H1 (cell line): ENCODE results near the gene ZNF521. TPM values are rescaled to one million over a fixed set of nuclear protein-coding genes. Genes with fewer than 3 reads are reported as not detected.

ENCODE experiments used
- CTCF ChIA-PET: fragments of 300-600 bp; sonication (Branson Sonifier 250); formaldehyde crosslinking; loops from one replicate; lab custom pipeline; 2021; ENCODE audit not compliant: partially characterized antibody; lab: Charles Lee
- POLR2A ChIA-PET: fragments of 300-600 bp; sonication (Branson Sonifier 250); formaldehyde crosslinking; loops from one replicate; lab custom pipeline; 2021; ENCODE audit warnings: inconsistent platforms; ENCODE audit not compliant: partially characterized antibody; lab: Charles Lee
- DNase-seq, 2 experiments: peaks; one replicate each; pipeline versions ENCODE4 v3.0.0 to v3.0.0-alpha.2; 2010 to 2022; ENCODE audit warnings: low spot score in 2 of 2, low read depth in 1 of 2, mixed read lengths in 1 of 2
- FAIRE-seq: peaks from 2 replicates; lab custom pipeline; 2011; peaks lifted over from hg19 to GRCh38; lab: Jason Lieb, UNC
- H2AFZ ChIP-seq: 2 replicates; pipeline ENCODE4 v1.8.1; 2012; ENCODE audit warnings: low read length, inconsistent platforms
- H2AK5ac ChIP-seq: 2 replicates; pipeline ENCODE4 v1.6.1; 2013; ENCODE audit warnings: low read depth, low read length
- H2BK120ac ChIP-seq: replicated peaks from 2 replicates; pipeline ENCODE3; 2013; ENCODE audit warnings: low read depth, low read length, inconsistent platforms
- H2BK12ac ChIP-seq: 2 replicates; pipeline ENCODE4 v1.6.1; 2013; ENCODE audit warnings: low read depth, low read length
- H2BK15ac ChIP-seq: 2 replicates; pipeline ENCODE4 v1.6.1; 2013; ENCODE audit warnings: low read length
- H2BK20ac ChIP-seq: 2 replicates; pipeline ENCODE4 v1.6.1; 2013; ENCODE audit warnings: low read length
- H2BK5ac ChIP-seq: 2 replicates; pipeline ENCODE4 v1.6.1; 2013; ENCODE audit warnings: low read depth, low read length
- H3K14ac ChIP-seq: 2 replicates; pipeline ENCODE4 v1.6.1; 2013; ENCODE audit warnings: inconsistent platforms; ENCODE audit not compliant: insufficient read length
- H3K18ac ChIP-seq: 2 replicates; pipeline ENCODE4 v1.6.1; 2013; ENCODE audit warnings: low read length; ENCODE audit errors: extremely low read depth
- H3K23ac ChIP-seq: 2 replicates; pipeline ENCODE4 v1.6.1; 2013; ENCODE audit warnings: inconsistent platforms; ENCODE audit not compliant: insufficient read length
- H3K23me2 ChIP-seq: 2 replicates; pipeline ENCODE4 v1.6.1; 2013; ENCODE audit warnings: low read depth, low read length
- H3K27ac ChIP-seq: 2 replicates; pipeline ENCODE4 v1.6.1; 2011; ENCODE audit warnings: low read depth, low read length, inconsistent platforms
- H3K27me3 ChIP-seq, 4 experiments: replicated peaks in 1 of 4; 1 replicate in 1 of 4; 2 replicates in 3 of 4; pipeline versions ENCODE4 v1.6.1 to v1.8.1; 2011 to 2013; ENCODE audit warnings: low read length in 3 of 4, mild to moderate bottlenecking in 3 of 4, inconsistent platforms in 2 of 4, mixed read lengths in 2 of 4, moderate library complexity in 1 of 4; ENCODE audit not compliant: control insufficient read depth in 3 of 4, insufficient read depth in 3 of 4; ENCODE audit errors: extremely low read depth in 1 of 4
- H3K36me3 ChIP-seq, 4 experiments: 2 replicates each; pipeline versions ENCODE4 v1.6.1 to v1.8.1; 2011 to 2013; ENCODE audit warnings: mild to moderate bottlenecking in 4 of 4, low read length in 3 of 4, moderate library complexity in 2 of 4, control low read depth in 1 of 4, inconsistent platforms in 1 of 4; ENCODE audit not compliant: insufficient read depth in 4 of 4, control insufficient read depth in 2 of 4
- H3K4ac ChIP-seq: replicated peaks from 2 replicates; pipeline ENCODE3; 2013; ENCODE audit warnings: low read length, low read depth, mixed read lengths, inconsistent platforms; ENCODE audit not compliant: insufficient read length
- H3K4me1 ChIP-seq, 4 experiments: replicated peaks in 1 of 4; 1 replicate in 1 of 4; 2 replicates in 3 of 4; pipeline versions ENCODE4 v1.6.1 to v1.8.1; 2011 to 2013; ENCODE audit warnings: low read length in 3 of 4, inconsistent platforms in 2 of 4, mixed read lengths in 1 of 4; ENCODE audit not compliant: insufficient read depth in 4 of 4, control insufficient read depth in 3 of 4
- H3K4me2 ChIP-seq, 2 experiments: 2 replicates each; pipeline versions ENCODE4 v1.6.1 to v1.8.1; 2011 to 2013; ENCODE audit warnings: low read depth in 2 of 2, low read length in 2 of 2, control low read depth in 1 of 2, inconsistent platforms in 1 of 2, mild to moderate bottlenecking in 1 of 2; ENCODE audit not compliant: insufficient read depth in 1 of 2
- H3K4me3 ChIP-seq, 4 experiments: fragments of 200-600, 300-600 bp in 1 of 4; sonication (generic), shearing (Covaris generic), sonication (Bioruptor Twin) in 1 of 4; 2 replicates each; pipeline versions ENCODE4 v1.5.1 to v1.8.1; 2011 to 2016; ENCODE audit warnings: low read length in 4 of 4, low read depth in 3 of 4, control low read depth in 2 of 4, inconsistent platforms in 2 of 4, mild to moderate bottlenecking in 2 of 4, mixed read lengths in 1 of 4, moderate library complexity in 1 of 4; ENCODE audit not compliant: insufficient read depth in 2 of 4; ENCODE audit errors: extremely low read depth in 1 of 4
- H3K56ac ChIP-seq: replicated peaks from 2 replicates; pipeline ENCODE3; 2013; ENCODE audit warnings: low read depth, mild to moderate bottlenecking, mixed read lengths, low read length, inconsistent platforms; ENCODE audit not compliant: insufficient read length
- H3K79me1 ChIP-seq: 2 replicates; pipeline ENCODE4 v1.6.1; 2013; ENCODE audit warnings: low read depth, low read length, control low read depth
- H3K79me2 ChIP-seq, 2 experiments: 2 replicates each; pipeline versions ENCODE4 v1.6.1 to v1.8.1; 2012 to 2013; ENCODE audit warnings: low read length in 2 of 2, mild to moderate bottlenecking in 2 of 2, inconsistent platforms in 1 of 2; ENCODE audit not compliant: insufficient read depth in 2 of 2, control insufficient read depth in 1 of 2
- H3K9ac ChIP-seq, 4 experiments: replicated peaks in 1 of 4; 1 replicate in 1 of 4; 2 replicates in 3 of 4; pipeline versions ENCODE4 v1.6.1 to v1.8.1; 2011 to 2013; ENCODE audit warnings: low read depth in 3 of 4, low read length in 3 of 4, control low read depth in 2 of 4, mild to moderate bottlenecking in 2 of 4, moderate library complexity in 2 of 4, inconsistent platforms in 1 of 4; ENCODE audit errors: extremely low read depth in 1 of 4
- H3K9me3 ChIP-seq, 2 experiments: 2 replicates each; pipeline versions ENCODE4 v1.6.1 to v1.8.1; 2012 to 2013; ENCODE audit warnings: mild to moderate bottlenecking in 2 of 2, moderate library complexity in 2 of 2, control low read depth in 1 of 2, inconsistent platforms in 1 of 2, low read depth in 1 of 2, low read length in 1 of 2, mixed read lengths in 1 of 2; ENCODE audit not compliant: insufficient read depth in 2 of 2
- H4K20me1 ChIP-seq, 2 experiments: replicated peaks in 1 of 2; 2 replicates each; pipeline versions ENCODE3 to v1.8.1; 2011 to 2013; ENCODE audit warnings: inconsistent platforms in 2 of 2, low read length in 2 of 2, mild to moderate bottlenecking in 1 of 2; ENCODE audit not compliant: insufficient read depth in 2 of 2, control insufficient read depth in 1 of 2
- H4K5ac ChIP-seq: 2 replicates; pipeline ENCODE4 v1.6.1; 2013; ENCODE audit warnings: low read length, low read depth, mixed read lengths, inconsistent platforms; ENCODE audit not compliant: insufficient read length
- H4K8ac ChIP-seq: 2 replicates; pipeline ENCODE4 v1.8.0; 2013; ENCODE audit warnings: mild to moderate bottlenecking, moderate library complexity, low read length, inconsistent platforms; ENCODE audit not compliant: insufficient read depth; ENCODE audit errors: extremely low read depth
- H4K91ac ChIP-seq: replicated peaks from 2 replicates; pipeline ENCODE3; 2013; ENCODE audit warnings: low read length, mixed read lengths, inconsistent platforms; ENCODE audit not compliant: insufficient read length
- ASH2L ChIP-seq: fragments of 200-600, 300-600 bp; sonication (generic); IDR thresholded peaks from one replicate; pipeline ENCODE4 v1.7.1; 2017; ENCODE audit warnings: low read length
- CHD1 ChIP-seq: IDR thresholded peaks from 2 replicates; pipeline ENCODE4 v1.6.1; 2012; ENCODE audit warnings: low read depth, low read length, improper control_type of control experiment
- CTCF ChIP-seq, 3 experiments: IDR thresholded peaks; 1 replicate in 2 of 3; 2 replicates in 1 of 3; pipeline versions ENCODE4 v1.5.1 to v1.6.1; 2011; ENCODE audit warnings: low read length in 3 of 3, mild to moderate bottlenecking in 3 of 3, inconsistent platforms in 2 of 3, low read depth in 1 of 3, moderate library complexity in 1 of 3; ENCODE audit not compliant: insufficient read depth in 1 of 3; ENCODE audit errors: control extremely low read depth in 1 of 3
- EGR1 ChIP-seq: IDR thresholded peaks from 2 replicates; pipeline ENCODE4 v1.6.1; 2011; ENCODE audit warnings: low read depth, low read length, borderline replicate concordance
- KDM1A ChIP-seq: fragments of 200-600, 300-600 bp; sonication (generic); IDR thresholded peaks from 2 replicates; pipeline ENCODE4 v1.7.1; 2016; ENCODE audit warnings: mild to moderate bottlenecking, low read length, borderline replicate concordance
- MAFK ChIP-seq: IDR thresholded peaks from 2 replicates; pipeline ENCODE4 v1.6.1; 2012; ENCODE audit warnings: low read depth, mild to moderate bottlenecking, improper control_type of control experiment, low read length
- NANOG ChIP-seq: IDR thresholded peaks from 2 replicates; pipeline ENCODE4 v1.6.1; 2011; ENCODE audit warnings: low read length, low read depth, mild to moderate bottlenecking, inconsistent platforms; ENCODE audit not compliant: insufficient read depth, poor library complexity, severe bottlenecking
- POLR2AphosphoS5 ChIP-seq: IDR thresholded peaks from 2 replicates; pipeline ENCODE4 v1.6.1; 2011; ENCODE audit warnings: low read depth, low read length
- RFX5 ChIP-seq: IDR thresholded peaks from 2 replicates; pipeline ENCODE4 v1.6.1; 2011; ENCODE audit warnings: low read depth, low read length, improper control_type of control experiment, borderline replicate concordance
- SIX5 ChIP-seq: IDR thresholded peaks from 2 replicates; pipeline ENCODE4 v1.6.1; 2011; ENCODE audit warnings: mild to moderate bottlenecking, low read depth, low read length
- SP2 ChIP-seq: IDR thresholded peaks from 2 replicates; pipeline ENCODE4 v1.6.1; 2012; ENCODE audit warnings: mild to moderate bottlenecking, low read length, inconsistent platforms
- SRF ChIP-seq: IDR thresholded peaks from 2 replicates; pipeline ENCODE4 v1.6.1; 2011; ENCODE audit warnings: mild to moderate bottlenecking, low read depth, low read length, moderate library complexity
- TEAD4 ChIP-seq: IDR thresholded peaks from 2 replicates; pipeline ENCODE4 v1.6.1; 2012; ENCODE audit warnings: low read depth, low read length, inconsistent platforms, mixed read lengths
- WGBS, 2 experiments: shearing (Covaris generic) in 1 of 2; methylation state at CpG; one replicate each; pipeline versions ENCODE4 v1.1.6 to v1.1.7; 2013 to 2015; ENCODE audit warnings: low lambda C conversion rate in 2 of 2, mixed read lengths in 2 of 2, inconsistent platforms in 1 of 2, low coverage in 1 of 2, missing lambda C conversion rate in 1 of 2; ENCODE audit not compliant: insufficient replicate concordance in 2 of 2, insufficient coverage in 1 of 2, insufficient read length in 1 of 2; ENCODE audit errors: extremely low coverage in 1 of 2, missing lambda C conversion rate in 1 of 2; 5-methylcytosine and 5-hydroxymethylcytosine counted together
- polyA plus RNA-seq, 7 experiments: library from polyadenylated mRNA; depleted of rRNA in 3 of 7; stranded (reverse) in 5 of 7; unstranded in 2 of 7; fragments of >200 nt in 5 of 7; fragments of 200-250 nt in 2 of 7; gene quantifications; 1 replicate in 5 of 7; 2 replicates in 1 of 7; 4 replicates in 1 of 7; pipeline versions ENCODE4 v1.2.1 to v1.2.3, GENCODE V29; 2011 to 2013; ENCODE audit warnings: missing spikeins in 2 of 7, mixed read lengths in 2 of 7
- total RNA-seq: library from RNA; stranded (reverse); fragmentation: NEBNext Ultra II Directional; extraction: Animal tissue kit (Norgen Biotek cat#: 25700); gene quantifications from 2 replicates; pipeline ENCODE4 v1.2.1, GENCODE V29; 2021

The ZNF521 gene
- total and polyA plus RNA-seq, 2 of the 8 experiments (the other 6 are each of a cell fraction or from before 2014, with no cell fraction given), result 9.5 to 15.8 TPM

- Histone ChIP-seq H3K4ac (no peak overlapping the region), H4K91ac (no peak overlapping the region), H3K79me1 (no peaks in the 10 kb centered on the region), H4K8ac (no peak overlapping the region), H3K18ac (no peak overlapping the region), H3K14ac (no peak overlapping the region), H3K23me2 (no peaks in the 10 kb centered on the region; the same call in 1 of the 2 replicates), H2BK20ac (no peak overlapping the region), H3K27me3 (no peaks in the 10 kb centered on the region), H4K20me1 (no peaks in the 10 kb centered on the region), H3K9ac (no peak overlapping the region), H2BK120ac (no peak overlapping the region), H3K4me2 (no peak overlapping the region), H2AK5ac (no peak overlapping the region), H4K5ac (no peak overlapping the region), H3K9me3 (peaks cover 0 to 3% of the 10 kb centered on the region in 2 experiments; a peak in 1 of 4 replicates), H3K27ac (no peak overlapping the region), H3K23ac (no peak overlapping the region), H3K36me3 (no peaks in the 10 kb centered on the region), H2BK15ac (no peak overlapping the region), H2AFZ (no peak overlapping the region), H3K4me1 (no peaks in the 10 kb centered on the region), H2BK5ac (no peak overlapping the region), H3K4me3 (no peak overlapping the region), H3K79me2 (no peaks in the 10 kb centered on the region), H2BK12ac (no peak overlapping the region), H3K56ac (no peak overlapping the region)
- DNase-seq (no peak), FAIRE-seq (no peak)
- 95% methylated on average over 3 of the region's 3 CpGs; no CpG with 5 or more reads in 1 of the 2 experiments for WGBS, 2 experiments
- POLR2A ChIA-PET, result no interaction called here
- CTCF ChIA-PET, result interaction anchor here (0.7 kb wide), 2 partner anchors 202 to 532 kb away, joined by 3 read pairs; no protein-coding TSS in a partner anchor
- no peak for TF ChIP-seq SRF
- TF ChIP-seq RFX5, result no peak
- no peak for TF ChIP-seq POLR2AphosphoS5
- TF ChIP-seq EGR1, result no peak
- TF ChIP-seq TEAD4, result no peak
- TF ChIP-seq ASH2L, result no peak
- TF ChIP-seq SIX5, result no peak
- TF ChIP-seq NANOG, result no peak
- no peak for TF ChIP-seq SP2
- no peak for TF ChIP-seq CTCF (IDR thresholded peaks at IDR 0.05; ENCODE audit: control extremely low read depth in 1 of 3, insufficient read depth in 1 of 3, low read depth in 1 of 3, low read length in 3 of 3)
- no peak for TF ChIP-seq CHD1
- no peak for TF ChIP-seq KDM1A
- TF ChIP-seq MAFK, result no peak
These were observed 13.3 kb upstream of the ZNF521 start for GRCh38 chr18:25365242-25365641.
